SK-N-MC (cell line): ENCODE results near the gene SH2D1A.

Experiments used
- EZH2 ChIP-seq: fragments of 200-600 bp; sonication (generic); IDR thresholded peaks from one replicate; pipeline ENCODE4 v1.6.1; 2017; ENCODE audit warnings: antibody characterized with exemption
- POLR2AphosphoS5 ChIP-seq: IDR thresholded peaks from 2 replicates; pipeline ENCODE4 v1.6.1; 2012; ENCODE audit warnings: mild to moderate bottlenecking, low read depth, low read length, borderline replicate concordance

GRCh38 chrX:124362072-124362471, 15.7 kb downstream of the SH2D1A start:
- TF ChIP-seq POLR2AphosphoS5, result no peak
- no peak for TF ChIP-seq EZH2
